ENCODE measurements around the gene POTED.
"Not testable (repeated sequence)": the region's sequence is repeated elsewhere in the genome, so short reads cannot be mapped to it uniquely, and the experiment has no call there.

The POTED gene

GRCh38 chr21:13609477-13609876 is at the start of gene POTED:
TSS of gene POTED (plus strand) at chr21:13609777. CDS start at chr21:13610229, 452 bp downstream.
- DNase-seq (ENCODE audit: low read depth in 2 of 3, low spot score in 2 of 3), result not testable (repeated sequence)

- DNase-seq (ENCODE audit: low read depth in 2 of 3, low spot score in 2 of 3), result not testable (repeated sequence)
Observed at GRCh38 chr21:13650101-13650500, 40.5 kb downstream of the POTED start.

- not testable (repeated sequence) for DNase-seq (ENCODE audit: low read depth in 2 of 3, low spot score in 2 of 3)
Observed at GRCh38 chr21:13651746-13652145, 42.2 kb downstream of the POTED start.

Data from activated CD8-positive, alpha-beta memory T cell treated with anti-CD3 and anti-CD28 coated beads for 48 hours (primary cell).